HG03457 (cell line): ENCODE data around the gene STX7.

Experiments used
- ATAC-seq: cut with Tn5 transposase; IDR thresholded peaks from one replicate; pipeline ENCODE4 v1.9.1; 2021; ENCODE audit warnings: moderate number of reproducible peaks; ENCODE audit not compliant: unreplicated experiment

STX7 gene

DNA sequence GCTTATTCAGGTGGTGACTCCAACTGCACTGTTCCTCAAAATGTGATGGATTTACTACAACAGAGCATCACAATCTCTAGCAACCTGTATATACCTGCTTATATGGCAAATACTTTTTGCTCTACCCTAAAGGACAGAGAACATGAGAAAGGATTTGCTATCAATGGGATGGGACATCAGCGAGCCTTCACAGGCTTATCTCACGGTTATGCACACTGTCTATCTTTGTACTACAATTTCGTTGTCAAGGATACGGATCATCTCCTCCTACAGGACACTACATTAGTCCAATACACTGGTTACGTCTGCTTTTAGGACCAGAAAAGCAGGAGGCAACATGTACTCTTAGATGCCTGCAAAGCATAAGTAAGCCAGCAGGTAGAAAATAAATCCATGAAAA is 34.2 kb downstream of the STX7 start:
- no peak for ATAC-seq

DNA sequence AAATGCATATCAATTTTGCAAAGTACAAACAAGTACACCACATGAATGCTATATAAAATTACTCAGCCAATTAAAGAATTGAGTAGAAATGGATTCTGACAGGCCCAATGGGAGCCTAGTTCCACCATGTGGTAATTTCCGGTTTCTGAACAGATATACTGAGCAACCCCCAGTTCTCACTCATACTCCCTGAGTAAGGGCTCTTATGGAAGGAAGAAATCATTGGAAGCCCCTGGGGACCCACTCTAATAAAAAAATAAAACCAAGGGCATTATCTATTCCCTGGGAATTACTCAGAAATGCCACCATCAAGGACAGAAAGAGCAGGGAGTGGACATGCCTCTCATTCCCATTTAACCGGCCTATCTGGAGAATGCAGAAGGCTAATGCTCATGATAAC is 34.6 kb downstream of the STX7 start:
- no peak for ATAC-seq

DNA sequence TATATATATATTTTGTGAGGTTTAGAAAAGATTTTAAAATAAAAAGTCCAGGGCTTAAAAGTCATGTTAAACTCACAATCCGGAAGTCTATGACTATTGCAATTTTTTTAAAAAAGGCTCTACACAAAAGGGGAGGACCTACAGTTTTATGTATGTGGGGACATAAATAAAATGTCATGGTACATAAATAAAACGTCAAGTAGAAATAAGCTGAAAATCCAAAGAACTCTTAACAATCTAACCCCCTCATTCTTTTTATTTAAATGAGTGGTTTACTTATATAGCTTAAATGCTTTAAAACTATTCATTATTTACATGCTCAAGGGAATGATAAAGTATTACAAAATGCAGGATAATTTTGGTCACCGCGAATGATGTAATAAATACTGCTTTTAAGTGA is 36.2 kb downstream of the STX7 start:
- ATAC-seq = no peak

DNA sequence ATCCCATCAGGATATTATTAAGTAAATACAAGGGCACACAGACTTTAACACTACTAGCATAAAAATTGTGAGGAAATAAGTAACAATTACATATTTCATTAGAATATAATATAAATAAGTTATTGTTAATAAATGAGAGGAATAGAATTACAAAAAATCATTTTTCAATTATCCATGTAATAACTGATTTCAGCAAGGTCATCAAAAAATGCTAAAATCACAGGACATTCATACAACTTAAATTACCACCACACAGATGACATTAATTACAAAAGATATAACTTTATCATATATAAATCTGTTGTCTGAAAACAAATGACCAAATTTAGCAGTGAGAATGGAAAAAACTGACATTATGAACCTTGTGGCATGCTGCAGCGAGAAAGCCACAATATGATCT is 37.0 kb downstream of the STX7 start:
- ATAC-seq = no peak

DNA sequence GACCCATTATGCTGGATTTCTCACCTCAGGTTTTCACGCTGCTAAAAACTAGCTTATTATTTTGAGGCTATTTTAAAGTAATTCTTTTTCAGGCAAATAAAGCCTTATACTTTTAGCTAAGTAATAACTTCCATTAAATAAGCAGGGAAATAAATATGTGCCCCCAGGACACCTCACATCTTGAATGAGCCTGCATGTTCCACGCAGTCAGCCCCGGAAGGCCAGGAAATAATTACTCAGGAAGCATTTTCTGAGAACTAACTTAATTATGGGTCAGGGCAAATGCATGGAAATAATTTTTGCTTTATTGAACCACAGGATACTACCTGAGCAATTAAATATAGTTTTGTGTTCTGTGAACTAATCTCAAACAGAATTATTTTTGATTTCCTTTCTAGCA is 41.1 kb downstream of the STX7 start:
- no peak for ATAC-seq

DNA sequence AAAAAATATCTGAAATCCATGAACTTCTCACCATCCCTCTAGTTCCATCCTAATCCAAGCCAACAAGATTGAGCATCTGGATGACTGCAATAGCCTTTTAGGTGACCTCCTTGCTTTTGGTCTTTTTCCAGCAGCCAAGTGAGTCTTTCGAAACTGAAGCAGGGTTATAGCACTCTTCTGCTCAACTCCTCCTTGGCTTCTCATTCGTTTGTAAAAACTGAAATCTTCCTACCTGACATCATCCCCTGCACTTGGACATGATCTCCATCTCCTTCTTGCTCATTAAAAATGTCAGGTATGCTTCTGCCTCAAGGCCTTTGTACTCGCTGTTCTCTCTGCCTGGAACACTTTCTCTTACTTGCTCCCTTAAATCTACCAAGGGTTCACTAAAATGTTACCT is 46.0 kb downstream of the STX7 start:
- no peak for ATAC-seq

DNA sequence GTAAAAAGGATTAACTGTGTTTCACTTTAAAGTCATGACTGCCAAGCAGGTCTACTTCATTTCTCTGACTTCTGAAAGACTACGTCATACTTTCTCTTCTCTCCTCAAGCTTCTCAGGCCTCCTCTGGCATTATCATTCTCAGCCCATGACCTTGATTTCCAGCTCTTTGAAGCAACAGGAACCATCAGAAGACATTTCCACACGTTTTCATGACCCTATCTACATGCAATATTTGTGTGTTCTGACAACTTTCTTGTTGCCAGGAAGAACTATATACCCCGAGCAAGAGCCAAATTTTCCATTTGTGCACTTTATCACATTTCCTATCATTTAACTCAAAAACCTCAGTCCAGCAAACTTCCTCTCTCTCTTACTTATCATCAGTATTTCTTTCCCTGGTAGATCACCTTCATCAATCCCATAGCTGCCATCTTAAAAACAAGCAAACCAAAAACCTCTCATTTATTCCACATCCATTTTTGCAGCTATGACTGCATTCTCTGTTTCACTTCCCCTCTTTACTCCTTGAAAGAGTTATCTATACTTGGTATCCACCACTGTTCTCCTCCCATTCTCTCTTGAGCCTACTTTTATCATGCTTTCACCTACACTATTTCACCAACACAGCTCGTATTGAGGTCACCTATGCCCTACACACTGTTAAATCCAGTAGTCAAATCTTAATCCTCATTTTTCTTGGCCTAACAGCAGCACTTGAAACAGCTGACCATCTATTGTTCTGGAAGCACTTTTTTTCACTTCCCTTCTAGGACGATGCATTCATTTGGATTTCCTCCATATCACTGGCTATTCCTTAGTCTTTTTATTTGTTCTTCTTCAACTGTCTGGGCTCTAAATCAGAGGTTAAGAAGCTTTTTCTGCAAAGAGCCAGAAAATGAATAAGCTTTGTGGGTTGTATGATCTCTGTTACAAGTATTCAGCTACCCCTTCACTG is 47.1 kb downstream of the STX7 start:
- ATAC-seq = peak; percentile 79

DNA sequence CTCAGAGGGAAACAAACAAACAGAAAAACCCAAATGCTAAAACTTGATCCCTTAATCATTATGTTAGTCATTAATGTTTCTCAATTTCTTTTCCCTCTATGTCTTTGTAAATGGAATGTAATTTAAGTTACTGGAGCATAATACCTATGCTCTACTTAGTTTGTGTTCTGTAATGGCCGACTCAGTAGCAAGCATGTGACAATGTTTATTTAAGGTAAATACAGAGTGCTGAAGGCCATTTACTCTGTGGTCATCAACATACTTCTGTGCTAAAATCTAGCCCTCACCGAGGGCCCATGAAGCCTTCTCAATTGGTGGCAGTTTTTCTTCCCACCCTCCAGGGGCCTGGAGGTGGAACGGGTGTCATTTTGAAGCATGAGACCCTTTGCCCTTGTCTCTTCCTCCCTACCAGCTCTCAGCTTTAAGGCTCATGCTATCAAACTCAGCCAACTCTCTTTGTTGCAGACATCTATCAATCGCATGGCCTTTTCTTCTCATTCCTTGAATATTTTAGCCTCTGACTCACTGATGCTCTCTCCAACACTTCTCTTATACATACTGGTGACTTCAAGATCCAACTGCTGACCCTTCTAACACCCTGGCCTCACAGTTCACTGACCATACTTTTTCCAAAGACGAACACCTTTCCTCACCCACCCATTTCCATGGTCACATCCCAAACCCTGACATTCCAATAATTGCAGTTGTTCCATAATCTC is 48.2 kb downstream of the STX7 start:
- no peak for ATAC-seq

DNA sequence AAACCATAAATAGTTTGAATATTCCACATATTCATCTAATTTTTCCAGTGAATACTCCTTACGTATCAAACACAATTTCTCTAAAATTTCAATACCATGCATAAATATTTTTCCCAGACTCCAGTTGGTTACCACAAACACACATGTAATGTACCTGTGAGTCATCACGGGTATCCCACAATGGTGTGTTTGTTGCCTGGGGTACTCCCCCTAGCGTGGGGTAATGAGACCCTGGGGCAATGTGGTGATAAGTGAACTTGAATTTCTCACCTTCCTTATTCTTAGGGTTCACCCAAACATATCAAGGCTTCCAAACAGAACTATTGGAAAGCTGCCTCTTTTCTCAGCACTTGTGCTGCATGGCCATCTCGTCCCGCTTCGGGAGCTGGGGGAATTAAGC is 51.0 kb downstream of the STX7 start:
- no peak for ATAC-seq

DNA sequence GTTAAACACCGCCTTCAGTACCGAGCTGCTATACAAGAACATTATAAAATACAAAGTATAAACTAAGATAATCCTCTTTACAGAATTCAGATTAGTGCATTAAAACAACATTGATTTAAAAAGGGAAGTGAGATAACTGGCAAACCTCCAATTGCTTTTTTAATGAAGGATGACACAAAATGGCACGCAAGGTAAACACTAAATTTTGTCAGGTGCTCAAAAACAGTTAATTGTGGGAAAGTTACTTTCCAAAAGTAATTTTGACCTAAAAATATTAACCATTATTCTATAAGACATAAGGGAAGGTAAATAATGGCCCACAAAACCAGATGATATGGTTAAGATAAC is 53.3 kb downstream of the STX7 start:
- no peak for ATAC-seq

DNA sequence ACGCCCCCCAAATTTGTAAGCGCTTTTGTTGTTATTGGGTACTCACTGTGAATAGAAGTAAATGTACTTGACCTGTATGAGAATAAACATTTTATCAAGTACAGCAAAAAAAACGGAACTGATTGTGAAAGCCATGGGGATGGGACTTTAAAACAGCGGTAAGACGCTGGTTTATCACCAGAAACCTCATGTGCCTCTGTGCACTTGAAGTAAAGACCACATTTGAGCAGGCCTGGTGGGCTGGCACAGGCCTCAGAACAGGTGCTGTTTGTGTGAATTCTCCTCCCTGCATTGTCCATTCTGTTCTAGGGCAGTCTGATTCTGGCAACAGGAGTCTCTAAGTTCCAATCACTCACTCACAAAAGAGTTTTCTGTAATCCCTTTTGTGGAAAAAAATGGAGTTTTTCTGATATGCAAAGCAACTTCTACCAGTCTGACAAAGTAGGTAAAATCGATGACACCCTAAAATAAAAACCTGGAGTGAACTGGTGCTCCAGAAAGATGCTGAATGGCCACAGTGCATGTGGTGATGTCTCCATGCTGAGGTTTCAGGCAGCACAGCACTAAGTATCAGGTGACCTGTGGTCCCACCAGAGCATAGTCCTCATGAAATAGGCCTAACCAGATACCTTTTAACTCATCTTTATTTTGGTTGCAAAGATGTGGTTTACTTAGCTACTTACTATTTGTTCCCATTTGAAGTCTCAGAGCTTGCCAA is 53.9 kb downstream of the STX7 start:
- no peak for ATAC-seq

DNA sequence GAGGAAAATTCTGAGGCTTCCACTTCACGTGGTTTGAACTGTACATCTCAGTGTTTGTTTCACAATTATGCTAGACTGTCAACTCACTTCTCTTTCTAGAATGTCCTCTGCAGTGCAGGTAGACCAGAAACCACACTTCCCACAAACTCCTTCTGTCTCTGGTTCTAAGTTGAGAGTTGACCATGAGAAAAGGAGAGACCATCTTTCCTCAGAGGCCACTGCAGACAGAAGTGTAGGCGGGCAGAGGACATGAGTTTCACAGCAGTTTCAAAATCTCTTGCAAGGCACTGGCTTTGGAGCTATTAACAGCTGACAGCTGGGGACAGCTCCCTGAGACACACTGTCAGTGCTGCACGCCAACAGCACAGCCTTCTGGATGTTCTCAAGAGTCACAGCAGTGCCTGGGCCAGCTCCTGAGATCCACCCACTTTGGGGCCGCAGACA is 56.2 kb downstream of the STX7 start:
- peak; percentile 94 for ATAC-seq

DNA sequence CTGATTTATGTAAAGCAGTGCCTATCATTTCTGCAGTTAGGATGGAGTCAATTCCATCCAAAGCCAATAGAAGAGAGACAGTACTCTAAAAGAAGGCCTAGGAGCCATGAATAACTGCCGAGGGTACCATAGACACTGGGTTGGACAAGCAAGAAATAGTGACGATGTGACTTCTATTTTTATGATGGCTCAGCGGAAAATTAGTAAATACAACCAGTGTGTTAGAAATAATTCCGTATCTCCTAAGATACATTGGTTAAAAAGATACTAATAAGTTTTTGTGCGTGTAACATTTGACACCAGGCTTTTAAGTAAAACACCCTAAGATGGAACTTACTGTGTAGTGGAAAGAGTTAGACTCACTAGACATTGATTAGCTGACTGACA is 66.1 kb downstream of the STX7 start:
- no peak for ATAC-seq

DNA sequence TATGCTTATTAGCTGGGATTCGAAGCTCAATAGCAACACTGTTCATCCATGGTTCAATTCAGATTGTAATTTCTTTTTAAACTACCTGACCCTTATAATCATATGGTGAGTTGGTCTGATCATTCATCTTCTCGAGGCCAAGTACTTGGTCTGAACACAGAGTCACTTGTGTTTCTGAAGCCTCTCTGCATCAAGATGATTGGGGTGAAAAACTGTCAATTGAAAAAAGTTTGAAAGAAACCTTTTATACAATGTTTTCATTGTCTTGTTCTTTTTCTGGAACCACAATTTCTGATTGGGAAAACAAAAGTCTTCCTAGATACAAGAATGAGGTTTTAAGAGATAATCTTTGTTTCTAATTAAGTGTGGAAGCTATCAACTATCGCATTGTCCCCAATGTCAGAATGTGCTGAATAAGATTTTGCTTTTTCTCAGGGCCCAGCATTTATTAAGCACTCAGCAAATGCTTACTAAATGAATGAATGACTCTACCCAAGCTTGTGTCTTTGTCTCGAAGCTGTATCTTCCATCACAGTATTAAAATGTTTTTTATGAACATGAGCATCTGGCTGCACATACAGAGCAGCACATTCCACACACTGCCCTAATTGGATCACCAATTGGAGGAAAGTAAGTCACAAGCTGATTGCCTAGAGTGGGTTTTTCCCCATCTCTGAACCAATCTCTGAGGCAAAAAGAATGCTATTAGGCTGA is 66.6 kb downstream of the STX7 start:
- ATAC-seq = no peak

DNA sequence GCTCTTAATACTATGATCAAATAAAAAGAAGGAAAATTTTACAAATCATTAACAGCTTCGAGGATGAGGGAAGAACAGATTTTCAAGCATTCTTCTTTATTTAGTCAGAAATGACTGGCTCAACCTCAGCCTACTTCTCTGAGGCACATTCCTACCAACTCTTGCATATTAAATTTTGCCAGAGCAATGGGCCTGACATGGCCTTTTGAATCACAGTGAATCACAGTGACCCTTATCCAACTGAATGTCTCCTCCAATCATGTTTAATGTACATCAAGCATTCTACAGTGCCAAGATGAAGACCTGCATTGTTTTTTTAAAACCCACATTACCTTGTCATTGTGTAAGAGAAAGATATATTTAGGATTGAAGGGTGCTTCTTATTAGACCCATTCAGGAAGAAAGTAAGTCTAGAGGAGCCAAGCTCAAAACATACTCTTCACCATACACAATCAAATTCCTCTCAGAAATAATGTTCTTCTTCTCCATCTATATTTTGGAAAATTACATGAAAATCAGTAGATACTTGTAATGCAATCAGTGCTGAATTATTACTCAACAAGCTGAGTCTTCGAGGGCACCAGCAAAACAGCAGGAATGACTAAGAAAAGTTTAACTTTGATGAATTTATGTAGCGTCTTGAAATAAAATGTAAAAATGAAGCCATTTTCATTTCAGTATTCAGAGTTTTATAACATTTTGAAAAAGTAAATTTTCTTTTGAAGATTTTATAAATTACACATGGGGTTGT is 67.5 kb downstream of the STX7 start:
- no peak for ATAC-seq

DNA sequence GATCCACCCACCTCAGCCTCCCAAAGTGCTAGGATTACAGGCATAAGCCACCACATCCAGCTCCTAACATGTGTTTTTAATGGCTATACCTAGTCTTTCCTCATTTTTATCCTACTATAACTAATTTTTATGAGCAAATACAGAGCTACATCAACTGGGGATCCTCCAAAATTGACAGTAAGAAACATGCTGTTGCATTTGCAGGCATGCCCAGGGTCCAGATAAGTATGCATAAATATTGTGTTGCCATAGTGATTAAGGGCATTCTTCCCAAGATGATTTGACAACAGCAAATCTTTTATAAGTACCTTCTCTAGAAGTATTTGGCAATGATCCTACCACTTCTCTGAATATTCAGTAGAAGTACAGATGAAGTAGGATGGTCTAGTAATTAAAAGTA is 69.7 kb downstream of the STX7 start:
- ATAC-seq = no peak

DNA sequence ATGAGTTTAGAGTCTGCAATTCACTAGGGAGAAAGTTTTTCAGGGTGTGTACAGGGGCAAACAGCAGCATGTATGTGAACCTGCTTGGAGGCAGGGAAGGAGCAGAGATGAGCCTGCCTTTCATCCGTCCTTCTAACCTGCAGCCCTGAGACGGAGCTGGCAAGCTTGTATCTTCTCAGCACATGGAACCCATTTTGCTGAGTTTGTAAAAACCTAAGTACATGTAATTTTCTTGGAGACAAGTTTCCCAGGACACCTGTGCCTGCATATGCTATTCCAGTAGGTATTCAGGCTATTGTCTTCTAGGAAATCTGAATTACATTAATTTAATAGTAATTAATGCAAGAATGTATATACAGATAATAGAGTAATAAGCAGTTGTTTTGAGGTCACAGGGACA is 82.8 kb downstream of the STX7 start:
- no peak for ATAC-seq

DNA sequence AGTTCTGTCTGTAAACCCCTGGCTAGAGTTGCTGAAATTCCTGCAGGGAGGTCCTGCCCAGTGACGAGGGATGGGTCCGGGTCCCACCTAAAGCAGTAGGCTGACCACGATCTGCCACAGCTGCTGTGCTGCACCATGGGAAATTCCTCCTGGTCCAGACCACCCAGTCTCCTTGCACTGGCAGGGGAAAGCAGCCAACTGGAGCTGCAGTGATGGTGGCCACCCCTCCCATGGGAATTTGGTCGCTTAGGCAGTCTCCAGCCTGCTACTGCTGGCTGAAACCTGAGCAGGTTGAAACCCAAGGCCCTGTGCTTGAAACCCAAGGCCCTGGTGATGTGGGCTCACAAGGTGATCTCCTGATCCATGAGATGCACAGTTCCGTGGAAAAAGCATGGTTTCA is 87.7 kb downstream of the STX7 start:
- no peak for ATAC-seq

DNA sequence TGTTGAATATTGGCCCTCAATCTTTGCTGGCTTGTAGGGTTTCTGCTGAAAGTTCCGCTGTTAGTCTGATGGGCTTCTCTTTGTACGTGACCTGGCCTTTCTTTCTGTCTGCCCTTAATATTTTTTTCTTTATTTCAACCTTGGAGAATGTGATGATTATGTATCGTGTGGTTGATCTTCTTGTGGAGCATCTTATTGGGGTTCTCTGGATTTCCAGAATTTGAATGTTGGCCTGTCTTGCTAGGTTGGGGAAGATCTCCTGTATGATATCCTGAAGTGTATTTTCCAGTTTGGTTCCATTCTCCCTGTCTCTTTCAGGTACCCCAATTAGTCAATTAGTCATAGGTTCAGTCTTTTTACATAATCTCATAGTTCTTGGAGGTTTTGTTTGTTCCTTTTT is 89.1 kb downstream of the STX7 start:
- no peak for ATAC-seq

DNA sequence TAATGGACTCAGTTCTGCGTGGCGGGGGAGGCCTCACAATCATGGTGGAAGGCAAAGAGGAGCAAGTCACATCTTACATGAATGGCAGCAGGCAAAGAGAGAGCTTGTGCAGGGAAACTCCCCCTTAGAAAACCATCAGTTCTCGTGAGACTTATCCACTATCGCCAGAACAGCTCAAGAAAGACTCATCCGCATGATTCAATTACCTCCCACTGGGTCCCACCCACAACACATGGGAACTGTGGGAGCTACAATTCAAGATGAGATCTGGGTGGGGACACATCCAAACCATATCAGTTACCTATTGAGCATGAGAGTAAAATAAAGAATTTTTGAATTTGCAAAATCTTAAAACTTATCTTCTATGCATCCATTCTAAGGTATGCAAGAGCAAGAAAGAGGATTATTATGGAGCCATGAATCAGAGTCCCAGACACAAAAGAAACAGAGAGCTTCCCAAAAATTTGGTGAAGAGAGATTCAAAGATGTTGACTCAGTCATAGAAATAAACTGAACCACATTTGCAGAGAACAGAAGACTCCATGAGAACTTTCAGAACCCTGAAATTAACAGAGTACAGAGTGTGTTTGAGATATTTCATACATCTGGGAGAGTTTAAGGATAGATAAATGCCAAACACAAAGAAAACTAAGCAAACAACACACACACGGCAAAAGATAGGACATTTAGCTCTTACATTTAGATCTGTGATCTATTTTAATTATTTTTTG is 94.5 kb downstream of the STX7 start:
- ATAC-seq = no peak
